ENCODE data around the gene ARMC2. TPM values are rescaled to one million over a fixed set of nuclear protein-coding genes. Genes with fewer than 3 reads are reported as not detected.
A peak's percentile ranks its signal among the peaks of the same experiment; 100 is the strongest.

Gene ARMC2
- total RNA-seq, 1 donor from 2014 or later, result 0.26 TPM

- DNase-seq (ENCODE audit: low read depth) (no peak), FAIRE-seq (peak; percentile 18)
- TF ChIP-seq CTCF (IDR thresholded peaks at IDR 0.05; ENCODE audit: insufficient read depth, low read length, severe bottlenecking), result no peak
These were observed 10.8 kb upstream of the ARMC2 start for GRCh38 chr6:108837236-108837971.

GRCh38 chr6:108838101-108838717, 10.0 kb upstream of the ARMC2 start:
- TF ChIP-seq CTCF (IDR thresholded peaks at IDR 0.05; ENCODE audit: insufficient read depth, low read length, severe bottlenecking), result peak; percentile 40
- peak; percentile 49 for DNase-seq (ENCODE audit: low read depth)
- Histone ChIP-seq H3K27me3 (ENCODE audit: control insufficient read depth, insufficient read depth, low read length) (peaks cover 2% of the 10 kb centered on the region), H3K4me3 (ENCODE audit: low read depth, low read length) (no peak overlapping the region), H3K36me3 (ENCODE audit: control insufficient read depth, insufficient read depth, low read length) (no peaks in the 10 kb centered on the region)
- no peak for FAIRE-seq

More at GRCh38 chr6:108837236-108837971, 10.8 kb upstream of the ARMC2 start:
- peaks cover 2% of the 10 kb centered on the region for H3K27me3 ChIP-seq (ENCODE audit: control insufficient read depth, insufficient read depth, low read length)
- H3K4me3 ChIP-seq (ENCODE audit: low read depth, low read length), result no peak overlapping the region
- no peaks in the 10 kb centered on the region for H3K36me3 ChIP-seq (ENCODE audit: control insufficient read depth, insufficient read depth, low read length)

- Histone ChIP-seq H3K4me3 (ENCODE audit: low read depth, low read length) (no peak overlapping the region), H3K36me3 (ENCODE audit: control insufficient read depth, insufficient read depth, low read length) (no peaks in the 10 kb centered on the region), H3K27me3 (ENCODE audit: control insufficient read depth, insufficient read depth, low read length) (peaks cover 2% of the 10 kb centered on the region)
- no peak for TF ChIP-seq CTCF (IDR thresholded peaks at IDR 0.05; ENCODE audit: insufficient read depth, low read length, severe bottlenecking)
- DNase-seq (ENCODE audit: low read depth) (no peak), FAIRE-seq (no peak)
These were observed 9.1 kb upstream of the ARMC2 start for GRCh38 chr6:108839083-108839642.

- Histone ChIP-seq H3K27me3 (ENCODE audit: control insufficient read depth, insufficient read depth, low read length) (peaks cover 2% of the 10 kb centered on the region), H3K4me3 (ENCODE audit: low read depth, low read length) (no peak overlapping the region), H3K36me3 (ENCODE audit: control insufficient read depth, insufficient read depth, low read length) (no peaks in the 10 kb centered on the region)
- FAIRE-seq, result no peak
- no peak for TF ChIP-seq CTCF (IDR thresholded peaks at IDR 0.05; ENCODE audit: insufficient read depth, low read length, severe bottlenecking)
- no peak for DNase-seq (ENCODE audit: low read depth)
These were observed 7.3 kb upstream of the ARMC2 start for GRCh38 chr6:108840919-108841318.

GRCh38 chr6:108841377-108841855, 6.8 kb upstream of the ARMC2 start:
- H3K27me3 ChIP-seq (ENCODE audit: control insufficient read depth, insufficient read depth, low read length), result peaks cover 2% of the 10 kb centered on the region
- FAIRE-seq (peak; percentile 55), DNase-seq (ENCODE audit: low read depth) (no peak)
- no peak for TF ChIP-seq CTCF (IDR thresholded peaks at IDR 0.05; ENCODE audit: insufficient read depth, low read length, severe bottlenecking)
- no peaks in the 10 kb centered on the region for H3K36me3 ChIP-seq (ENCODE audit: control insufficient read depth, insufficient read depth, low read length)
- H3K4me3 ChIP-seq (ENCODE audit: low read depth, low read length), result no peak overlapping the region
